HG03354 (cell line): ENCODE measurements around the gene RASA1.

Source experiments
- ATAC-seq: cut with Tn5 transposase; IDR thresholded peaks from one replicate; pipeline ENCODE4 v1.9.1; 2021; ENCODE audit warnings: mild to moderate bottlenecking; ENCODE audit not compliant: unreplicated experiment, poor library complexity, severe bottlenecking

The RASA1 gene

DNA sequence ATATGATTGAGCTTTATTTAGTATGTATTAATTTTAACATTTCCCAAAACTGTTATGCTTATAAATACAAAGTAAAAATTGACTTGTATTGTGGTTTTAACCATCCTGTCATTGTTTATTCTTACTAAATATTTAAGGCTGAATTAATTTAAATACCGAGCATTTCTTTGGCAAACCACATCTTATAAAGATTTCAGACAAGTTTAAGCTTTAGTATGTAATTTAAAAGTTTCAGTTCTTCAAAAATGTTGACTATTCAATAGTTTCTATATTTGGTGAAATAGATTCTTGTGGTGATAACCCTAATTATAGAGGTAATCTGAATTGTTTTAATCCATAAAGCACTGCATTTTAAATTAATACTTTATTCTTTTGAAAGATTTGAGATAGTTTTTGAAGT is 79.6 kb downstream of the RASA1 start:
- ATAC-seq: peak; percentile 55

DNA sequence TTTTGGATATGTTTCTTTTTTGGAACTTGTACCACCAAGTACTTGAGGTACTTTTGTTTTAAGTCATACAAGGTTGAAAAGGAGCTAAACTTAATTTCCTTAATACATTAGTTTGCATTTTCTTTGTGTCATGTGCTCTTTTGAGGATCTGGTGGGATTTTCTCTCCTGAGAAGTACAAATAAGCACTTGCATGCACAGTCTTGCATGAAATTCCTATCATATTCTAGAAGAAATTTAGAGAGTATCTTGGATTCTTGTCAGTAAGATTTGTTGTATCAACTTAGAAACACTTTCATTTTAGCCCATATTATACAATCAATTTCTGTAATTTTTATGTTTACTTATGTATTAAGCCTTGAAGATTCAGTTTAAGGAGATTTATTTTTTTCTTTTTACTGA is 80.2 kb downstream of the RASA1 start:
- no peak for ATAC-seq

DNA sequence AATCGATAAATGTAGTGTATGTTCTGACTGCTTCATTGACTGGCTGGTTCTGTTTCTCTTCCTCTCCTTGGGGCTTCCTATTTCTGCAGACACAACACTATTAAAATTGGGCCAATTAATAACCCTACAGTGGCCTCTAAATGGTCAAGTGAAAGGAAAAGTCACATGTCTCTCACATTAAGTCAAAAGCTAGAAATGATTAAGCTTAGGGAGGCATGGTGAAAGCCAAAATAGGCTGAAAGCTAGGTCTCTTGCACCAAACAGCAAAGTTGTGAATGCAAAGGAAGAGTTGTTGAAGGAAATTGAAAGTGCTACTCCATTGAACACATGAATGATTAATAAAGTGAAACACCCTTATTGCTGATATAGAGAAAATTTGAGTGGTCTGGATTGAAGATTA is 86.8 kb downstream of the RASA1 start:
- peak; percentile 99 for ATAC-seq

DNA sequence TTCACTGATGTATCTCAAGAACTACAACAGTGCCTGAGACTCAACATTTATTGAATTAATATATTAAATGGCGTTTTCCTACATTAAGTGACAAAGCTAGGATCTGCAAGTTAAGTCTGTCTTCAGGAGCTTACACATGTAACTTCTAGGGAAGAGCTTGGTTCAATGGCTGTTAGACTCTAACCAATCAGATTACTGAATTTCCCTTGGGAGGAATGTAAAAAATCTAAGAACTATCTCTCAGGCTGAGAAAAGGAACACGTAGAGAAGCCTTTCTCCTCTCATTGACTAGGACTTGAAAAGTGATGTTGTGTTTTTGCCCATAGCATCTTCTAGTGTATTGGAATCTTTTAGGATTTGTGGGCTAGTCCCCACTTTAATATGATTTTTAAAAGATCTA is 91.4 kb downstream of the RASA1 start:
- no peak for ATAC-seq

DNA sequence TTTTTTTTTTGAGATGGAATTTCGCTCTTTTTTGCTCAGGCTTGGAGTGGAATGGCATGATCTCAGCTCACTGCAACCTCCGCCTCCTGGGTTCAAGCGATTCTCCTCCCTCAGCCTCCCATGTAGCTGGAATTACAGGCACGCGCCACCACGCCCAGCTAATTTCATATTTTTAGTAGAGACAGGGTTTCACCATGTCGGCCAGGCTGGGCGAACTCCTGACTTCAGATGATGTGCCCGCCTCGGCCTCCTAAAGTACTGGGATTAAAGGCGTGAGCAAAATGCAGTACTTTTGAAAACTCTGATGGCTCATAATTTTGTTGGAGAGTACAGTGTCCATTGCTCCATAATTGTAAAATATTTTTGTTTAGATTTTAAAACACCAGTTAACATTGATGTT is 92.4 kb downstream of the RASA1 start:
- ATAC-seq: no peak

DNA sequence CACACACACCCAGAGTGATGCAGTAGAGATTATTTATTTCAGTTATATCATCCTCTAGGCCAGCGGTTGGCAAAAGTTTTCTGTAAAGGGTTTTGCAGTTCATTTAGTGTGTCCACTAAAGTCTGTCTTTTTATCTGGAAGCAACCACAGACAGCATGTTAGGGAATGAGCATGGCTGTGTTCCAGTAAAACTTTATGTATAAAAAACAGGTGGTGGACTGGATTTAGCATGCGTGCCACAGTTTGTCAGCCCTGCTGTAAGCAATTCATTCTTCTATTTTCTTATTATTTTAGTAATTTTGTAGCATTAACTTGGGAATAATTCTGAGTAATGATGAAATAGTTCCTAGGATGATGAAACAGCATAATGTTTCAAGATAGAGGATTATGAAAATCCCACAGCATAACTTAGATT is 93.4 kb downstream of the RASA1 start:
- ATAC-seq: no peak

DNA sequence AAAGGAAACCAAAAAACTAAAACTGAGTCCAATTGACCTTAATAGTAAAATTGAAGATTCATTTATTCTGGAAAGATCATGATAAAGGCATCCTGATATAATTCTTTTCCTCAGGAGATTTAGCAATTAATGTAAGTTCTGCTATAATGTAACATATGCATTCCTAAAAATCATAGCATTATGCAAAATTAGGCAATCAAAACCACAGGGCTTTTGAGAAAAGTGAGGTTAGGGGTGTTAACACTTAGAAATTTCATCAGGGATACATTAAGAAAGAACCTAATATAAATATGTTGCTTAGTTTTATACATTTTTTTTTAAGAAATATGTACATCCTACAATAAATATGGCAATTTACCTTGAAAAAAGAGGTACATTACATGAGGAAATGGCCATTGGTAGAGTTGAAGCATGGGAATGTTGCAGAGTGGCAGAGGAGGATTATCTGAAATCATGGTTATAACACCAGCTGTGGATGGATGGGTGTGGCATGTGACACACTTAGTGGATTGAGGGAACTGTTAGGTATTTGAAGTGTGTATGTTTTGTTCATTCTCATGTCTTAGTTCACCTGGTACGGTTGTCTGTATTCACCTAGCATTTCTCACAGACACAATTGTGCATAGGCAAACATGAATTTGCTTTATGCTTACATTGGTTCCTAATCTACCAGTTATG is 94.0 kb downstream of the RASA1 start:
- ATAC-seq: no peak

DNA sequence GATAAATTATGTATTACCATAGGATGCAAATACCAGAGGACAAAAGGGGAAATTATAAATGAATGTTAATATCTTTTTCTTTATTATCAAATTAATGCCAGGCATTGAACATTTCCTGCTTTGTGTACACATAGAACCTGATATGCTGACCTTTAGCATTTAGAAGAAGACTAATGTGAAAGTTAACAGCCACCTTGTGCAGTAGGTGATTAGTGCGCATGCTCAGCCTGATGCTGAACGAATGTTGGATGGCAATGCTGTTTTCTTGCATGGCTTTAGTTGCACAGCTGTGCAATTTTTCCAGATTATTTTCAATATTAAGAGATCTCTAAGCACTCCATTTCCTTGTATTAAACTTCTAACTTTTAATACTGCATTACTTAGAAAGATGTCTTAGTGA is 99.6 kb downstream of the RASA1 start:
- no peak for ATAC-seq

DNA sequence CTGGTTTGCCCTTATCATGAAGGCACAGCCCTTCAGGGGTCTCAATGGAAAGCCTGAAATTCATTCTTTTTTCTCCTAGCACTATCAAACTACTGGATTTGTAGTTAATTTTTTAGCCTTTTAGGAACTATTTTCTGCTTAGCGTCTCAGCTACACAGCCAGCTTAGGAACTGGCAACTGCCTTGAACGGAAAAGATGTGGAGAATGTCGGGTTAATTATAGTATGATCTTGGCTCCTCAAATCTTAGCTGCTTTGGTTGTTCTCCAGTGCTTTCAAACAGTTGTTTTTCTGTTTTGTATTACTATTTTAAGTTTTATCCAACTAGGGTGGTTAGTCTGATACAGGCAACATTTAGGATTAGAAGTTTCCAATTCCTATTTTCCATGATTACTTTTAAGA is 100.9 kb downstream of the RASA1 start:
- no peak for ATAC-seq

DNA sequence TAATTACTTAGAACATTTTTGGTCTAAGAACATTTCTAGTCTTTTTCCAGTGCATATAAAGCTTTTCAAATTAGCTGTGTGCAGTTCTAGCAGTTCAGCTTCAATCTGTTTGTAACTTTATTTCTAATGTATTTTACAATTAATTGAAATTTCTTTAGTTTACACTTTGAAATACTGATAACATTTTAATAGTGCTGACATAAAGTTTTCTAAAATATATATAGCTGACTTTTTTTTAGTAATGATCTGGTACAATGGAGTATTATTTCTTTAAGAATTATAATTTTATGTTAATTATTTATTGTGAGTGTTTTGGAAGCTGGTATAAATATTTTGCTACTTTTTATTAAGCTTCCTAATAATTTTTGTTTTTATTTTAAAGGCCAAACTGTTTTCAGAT is 101.7 kb downstream of the RASA1 start:
- no peak for ATAC-seq

DNA sequence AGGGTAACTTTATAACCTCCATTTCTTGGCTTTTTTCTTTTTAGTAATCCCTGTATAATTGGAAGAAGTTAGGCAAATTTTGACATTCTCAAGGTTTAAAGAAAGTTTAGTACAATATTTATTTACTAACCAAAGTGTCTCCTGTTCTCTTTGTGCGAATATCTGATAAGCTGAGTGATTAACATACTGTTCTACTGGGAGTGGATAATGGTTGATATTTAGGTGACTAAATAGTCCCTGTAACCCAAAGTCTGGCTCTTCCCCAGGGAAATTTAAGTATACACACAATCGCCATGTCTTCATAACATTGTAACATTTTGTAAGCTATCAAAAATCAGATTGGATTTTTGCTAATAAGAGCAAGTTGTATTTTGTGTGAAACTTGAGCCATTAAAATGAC is 105.0 kb downstream of the RASA1 start:
- no peak for ATAC-seq

DNA sequence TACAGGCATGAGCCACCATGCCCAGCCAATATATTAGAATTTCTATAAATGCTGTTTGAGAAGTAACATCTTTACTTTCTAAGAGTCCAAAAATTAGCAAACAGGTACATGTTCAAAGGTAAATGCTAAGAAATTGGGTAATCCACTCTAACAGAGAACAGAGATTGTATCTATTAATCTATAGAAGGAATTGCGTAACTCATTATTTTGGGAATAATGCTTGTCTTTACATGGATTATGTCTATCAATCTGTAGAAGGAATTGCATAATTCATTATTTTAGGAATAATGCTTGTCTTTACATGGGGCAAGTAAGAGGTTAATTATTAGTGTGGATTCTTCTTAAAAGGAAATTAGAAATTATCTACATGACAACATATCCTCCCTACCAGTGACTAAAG is 114.5 kb downstream of the RASA1 start:
- no peak for ATAC-seq

DNA sequence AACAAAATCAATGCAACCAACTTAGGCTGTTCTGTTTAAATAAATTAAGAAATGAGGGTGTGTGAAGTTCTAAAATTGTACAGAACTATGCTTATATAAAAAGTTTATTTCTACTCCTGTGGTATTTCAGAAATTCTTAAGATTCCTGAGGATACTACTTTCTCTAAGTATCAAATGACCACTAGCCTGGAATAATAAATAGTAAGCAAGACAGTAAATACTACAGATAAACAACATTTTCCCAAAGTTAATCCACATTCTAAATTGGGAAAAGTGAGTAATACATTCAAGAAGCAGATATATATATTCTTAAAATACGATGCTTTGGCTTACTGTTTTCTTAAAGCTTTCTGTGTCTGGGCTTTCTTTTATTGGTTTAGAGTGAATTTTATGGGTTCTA is 115.5 kb downstream of the RASA1 start:
- no peak for ATAC-seq

DNA sequence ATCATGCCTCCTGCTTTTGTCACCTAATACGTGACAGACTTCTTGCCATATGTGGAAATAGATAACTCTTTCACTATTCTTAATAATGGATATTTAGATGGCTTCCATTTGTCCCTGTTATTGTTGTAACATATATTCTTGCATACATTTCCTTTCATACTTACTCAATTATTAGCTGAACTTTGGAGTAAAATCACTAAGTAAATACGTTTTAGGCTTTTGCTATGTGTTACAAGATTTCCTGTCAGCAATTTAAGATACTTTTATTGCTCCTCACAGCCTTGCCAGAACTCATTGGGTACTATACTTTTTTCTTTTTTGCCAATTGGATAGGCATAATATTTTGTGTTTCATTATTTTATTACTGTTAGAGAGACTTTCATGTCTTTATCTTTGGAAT is 118.1 kb downstream of the RASA1 start:
- ATAC-seq: no peak

DNA sequence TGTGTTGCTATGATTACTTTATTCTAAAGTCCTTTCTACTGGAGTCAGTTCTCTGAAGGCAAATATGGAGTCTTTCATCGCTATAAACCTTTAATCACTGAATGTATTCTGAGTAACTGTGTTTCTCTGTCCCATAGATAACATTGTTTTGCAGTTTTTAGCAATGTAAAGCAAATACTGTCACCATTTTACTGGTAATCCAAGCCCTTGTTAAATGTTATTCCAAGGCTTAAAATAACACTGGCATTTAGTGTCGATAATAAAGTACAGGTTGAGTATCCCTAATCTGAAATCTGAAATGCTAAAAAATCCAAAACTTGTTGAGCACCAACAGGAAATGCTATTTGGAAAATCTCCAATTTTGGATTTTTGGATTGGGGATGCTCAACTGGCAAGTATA is 120.4 kb downstream of the RASA1 start:
- ATAC-seq: no peak

DNA sequence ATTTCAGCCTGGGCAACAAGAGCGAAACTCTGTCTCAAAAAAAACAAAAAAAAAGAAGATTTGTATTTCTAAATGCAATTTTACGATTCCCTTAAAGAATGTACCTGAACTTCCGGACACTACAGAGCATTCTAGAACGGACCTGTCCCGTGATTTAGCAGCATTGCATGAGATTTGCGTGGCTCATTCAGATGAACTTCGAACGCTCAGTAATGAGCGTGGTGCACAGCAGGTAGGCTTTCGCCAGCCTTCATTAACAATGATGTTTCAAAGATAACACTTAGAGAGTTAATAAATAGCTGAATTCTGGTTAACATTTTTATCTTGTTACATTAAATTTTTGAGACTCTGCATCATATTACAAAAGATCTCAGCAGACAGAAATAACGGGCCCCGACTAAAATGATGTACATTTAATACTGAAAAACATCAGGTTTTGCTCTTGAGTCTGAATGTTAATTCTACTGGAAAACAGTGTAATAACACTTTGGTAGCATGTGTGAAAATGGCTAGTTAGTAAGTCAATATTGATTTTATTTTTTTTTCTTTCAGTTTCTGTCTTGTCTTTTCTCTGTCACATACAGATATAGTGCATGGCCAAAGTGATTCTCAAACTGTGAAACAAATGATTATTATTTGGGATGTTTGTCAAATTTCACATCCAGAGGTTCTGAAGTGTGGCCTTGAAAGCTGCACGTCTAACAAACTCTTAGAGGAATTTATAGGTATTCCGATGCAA is 121.8 kb downstream of the RASA1 start:
- peak; percentile 48 for ATAC-seq

DNA sequence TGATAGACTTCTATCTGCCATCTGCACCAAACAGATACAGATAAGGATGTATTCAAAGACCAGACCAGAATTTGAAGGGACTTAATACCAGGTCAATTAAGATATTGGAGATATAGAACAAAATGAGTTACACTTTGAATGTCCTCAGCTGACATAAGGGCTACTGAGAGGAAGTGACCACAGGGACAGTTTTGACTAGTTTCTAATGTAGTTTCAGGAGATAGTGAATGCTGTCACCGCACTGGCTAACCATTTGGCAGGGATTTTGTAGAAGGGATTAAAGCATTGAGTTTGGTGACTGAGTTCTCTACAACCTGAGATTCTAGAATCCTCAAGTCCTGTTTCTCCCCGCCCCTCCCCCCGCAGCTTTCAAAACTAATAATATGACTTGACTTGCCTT is 122.4 kb downstream of the RASA1 start:
- peak; percentile 54 for ATAC-seq

DNA sequence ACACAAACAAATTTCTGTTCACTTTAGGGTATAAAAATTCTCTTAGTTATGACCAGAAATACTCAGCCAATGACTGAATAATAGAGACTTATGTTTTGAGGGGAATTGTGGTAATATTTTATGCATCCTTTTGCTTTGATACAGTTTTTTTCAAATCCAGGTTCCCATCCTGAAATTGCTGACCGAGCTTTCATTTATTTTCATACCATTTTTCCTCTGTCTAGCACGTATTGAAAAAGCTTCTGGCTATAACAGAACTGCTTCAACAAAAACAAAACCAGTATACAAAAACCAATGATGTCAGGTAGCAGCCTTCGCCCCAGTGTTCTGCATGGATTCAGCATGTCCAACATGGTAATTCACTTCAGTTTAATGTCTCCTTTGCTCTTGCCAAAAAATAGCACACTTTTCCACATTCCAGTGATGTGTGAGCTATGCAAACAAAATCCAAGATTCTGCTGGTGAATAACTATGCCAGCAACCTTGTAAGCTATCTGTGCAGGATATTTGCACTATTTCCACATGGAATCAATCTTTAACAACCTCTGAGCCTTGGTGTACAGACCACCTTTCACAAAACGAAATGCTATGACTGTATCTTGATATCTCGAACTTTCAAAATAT is 123.0 kb downstream of the RASA1 start:
- no peak for ATAC-seq

DNA sequence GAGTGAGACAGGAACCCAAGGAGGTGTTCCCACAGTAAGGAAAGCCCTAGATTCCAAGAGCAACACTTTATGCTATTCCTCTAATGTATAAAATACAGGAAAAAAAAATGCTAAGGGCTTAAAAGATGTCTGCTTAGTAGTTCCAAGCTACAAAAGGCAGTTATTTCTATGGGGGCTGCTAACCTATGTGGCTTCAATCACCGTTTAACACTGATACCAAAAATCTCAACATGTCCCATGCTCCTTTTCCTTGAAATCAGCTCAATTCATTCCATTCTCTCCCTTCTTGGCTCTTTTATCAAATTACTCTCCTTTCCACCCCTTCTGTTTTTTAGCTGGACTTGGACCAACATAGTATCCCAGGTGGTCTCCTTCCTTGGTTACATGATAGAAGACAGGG is 124.5 kb downstream of the RASA1 start:
- no peak for ATAC-seq

DNA sequence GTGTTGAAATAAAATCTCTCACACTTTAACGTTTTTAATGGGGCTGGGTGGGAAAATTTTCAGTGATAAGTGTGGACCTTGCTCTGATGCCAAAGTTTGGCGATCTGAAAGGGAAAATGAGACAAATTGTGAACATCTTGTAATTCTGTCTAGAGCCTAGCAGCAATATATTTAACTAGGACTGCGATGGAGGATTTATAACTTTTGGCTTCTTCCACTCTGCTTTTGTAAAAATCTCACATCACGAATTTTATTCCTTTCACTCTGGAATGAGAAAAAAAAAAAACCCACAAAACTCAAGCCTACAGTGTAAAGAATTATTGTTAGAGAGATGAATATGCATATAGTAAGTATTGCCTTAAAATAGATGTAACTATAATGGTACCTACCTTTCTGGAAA is 125.1 kb downstream of the RASA1 start:
- ATAC-seq: no peak

DNA sequence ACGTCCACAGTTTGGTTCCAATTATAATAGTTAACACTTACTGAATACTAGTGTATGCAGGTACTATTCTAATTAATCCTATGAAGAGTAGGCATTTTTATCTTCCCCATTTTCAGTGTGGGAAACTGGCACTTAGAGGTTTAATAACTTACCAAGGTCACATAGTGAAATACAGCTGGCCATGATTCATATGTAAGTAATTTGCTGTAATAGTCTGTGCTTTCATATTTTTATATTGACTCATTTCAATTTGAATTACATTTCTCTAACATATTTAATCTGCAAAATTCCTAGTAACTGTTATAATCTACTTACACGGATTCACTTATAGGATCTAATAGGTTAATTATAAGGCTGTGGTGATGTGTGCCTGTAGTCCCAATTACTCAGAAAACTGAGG is 125.6 kb downstream of the RASA1 start:
- no peak for ATAC-seq
